GM19324 (cell line): Measurements from ENCODE around the gene PRKD2.
"Not testable (repeated sequence)": the region's sequence is repeated elsewhere in the genome, so short reads cannot be mapped to it uniquely, and the experiment has no call there.

Experiments used
- ATAC-seq: cut with Tn5 transposase; IDR thresholded peaks from one replicate; pipeline ENCODE4 v1.9.1; 2021; ENCODE audit warnings: mild to moderate bottlenecking, moderate library complexity; ENCODE audit not compliant: unreplicated experiment, low FRiP score

Gene PRKD2

GRCh38 chr19:46635920-46636761 is 80.8 kb downstream of the PRKD2 start, which contains the start of gene GNG8:
Gene GNG8, minus strand, starts transcription at chr19:46636202. Its CDS starts 1,520 bp downstream, at chr19:46634682.
- no peak for ATAC-seq

GRCh38 chr19:46634656-46635218 is 82.2 kb downstream of the PRKD2 start:
- ATAC-seq, result no peak

- ATAC-seq, result peak; percentile 62
Observed at GRCh38 chr19:46634045-46634655, 82.8 kb downstream of the PRKD2 start.

- ATAC-seq, result no peak
Observed at GRCh38 chr19:46633130-46633529, 83.8 kb downstream of the PRKD2 start.

- no peak for ATAC-seq
Observed at GRCh38 chr19:46631481-46631880, 85.4 kb downstream of the PRKD2 start.

- ATAC-seq, result no peak
Observed at GRCh38 chr19:46630586-46631205, 86.2 kb downstream of the PRKD2 start.

GRCh38 chr19:46629546-46630025 is 87.3 kb downstream of the PRKD2 start:
- ATAC-seq, result no peak

- not testable (repeated sequence) for ATAC-seq
Observed at GRCh38 chr19:46628970-46629369, 87.9 kb downstream of the PRKD2 start.

GRCh38 chr19:46626446-46626845 is 90.5 kb downstream of the PRKD2 start:
- no peak for ATAC-seq

- ATAC-seq, result no peak
Observed at GRCh38 chr19:46625731-46626130, 91.2 kb downstream of the PRKD2 start.

- ATAC-seq, result no peak
Observed at GRCh38 chr19:46624958-46625661, 91.8 kb downstream of the PRKD2 start, which contains the start of gene PTGIR. Gene PTGIR, minus strand, starts transcription at chr19:46625089. Its CDS starts 864 bp downstream, at chr19:46624225.
